ENCODE data around the gene GMPPA. TPM values are rescaled to one million over a fixed set of nuclear protein-coding genes. Genes with fewer than 3 reads are reported as not detected.

The GMPPA gene
- total RNA-seq, 2 experiments from 2014 or later, result 35.2 to 35.5 TPM

- POLR2A ChIA-PET, result interaction anchor here (1.4 kb wide), 1 partner anchor 21 kb away, joined by 4 read pairs; no protein-coding TSS in a partner anchor
- CTCF ChIA-PET, result interaction anchor here (0.5 to 5.6 kb wide), 12 partner anchors 9 to 223 kb away, joined by 3 to 55 read pairs (median 4); partner anchors contain the start of genes GMPPA and SPEG
- H3K4me3 Mint-ChIP-seq, result no peak overlapping the region
Measured at GRCh38 chr2:219508971-219509779, 10.5 kb downstream of the GMPPA start.

GRCh38 chr2:219509780-219510511 is 11.3 kb downstream of the GMPPA start:
- Mint-ChIP-seq H3K36me3 (ENCODE audit: low read depth) (peaks cover 19% of the 10 kb centered on the region), H3K4me1 (peaks cover 20% of the 10 kb centered on the region), H3K4me3 (no peak overlapping the region), H3K27ac (no peak overlapping the region), H3K9me3 (ENCODE audit: low read depth) (no peaks in the 10 kb centered on the region), H3K27me3 (peaks cover 44% of the 10 kb centered on the region)
- CTCF ChIA-PET, result interaction anchor here (0.5 to 5.6 kb wide), 21 partner anchors 8 to 224 kb away, joined by 3 to 55 read pairs (median 4); partner anchors contain the start of genes GMPPA, SPEG and STK11IP
- peak; percentile 91 for ATAC-seq
- POLR2A ChIA-PET, result interaction anchor here (0.7 to 1.4 kb wide), 2 partner anchors 12 to 20 kb away, joined by 4 read pairs; partner anchors contain the start of gene GMPPA
- DNase-seq, result peak; percentile 77
- intact Hi-C loops (cut with DNase I, micrococcal nuclease), result loop anchor here in 1 of 2 experiments (10.0 kb wide), 1 partner anchor 1495 kb away; no protein-coding TSS in a partner anchor

More at GRCh38 chr2:219508971-219509779, 10.5 kb downstream of the GMPPA start:
- Mint-ChIP-seq H3K27me3 (peaks cover 42% of the 10 kb centered on the region), H3K36me3 (ENCODE audit: low read depth) (peaks cover 22% of the 10 kb centered on the region), H3K9me3 (ENCODE audit: low read depth) (no peaks in the 10 kb centered on the region), H3K4me1 (peaks cover 19% of the 10 kb centered on the region), H3K27ac (no peak overlapping the region)
- ATAC-seq (peak; percentile 25), DNase-seq (no peak)
- intact Hi-C loops (cut with DNase I, micrococcal nuclease), result loop anchor here in 1 of 2 experiments (10.0 kb wide), 1 partner anchor 1494 kb away; no protein-coding TSS in a partner anchor

GRCh38 chr2:219510512-219511135 is 11.9 kb downstream of the GMPPA start:
- Mint-ChIP-seq H3K4me1 (peaks cover 20% of the 10 kb centered on the region), H3K9me3 (ENCODE audit: low read depth) (no peaks in the 10 kb centered on the region), H3K4me3 (no peak overlapping the region), H3K36me3 (ENCODE audit: low read depth) (peaks cover 14% of the 10 kb centered on the region), H3K27ac (no peak overlapping the region), H3K27me3 (peaks cover 47% of the 10 kb centered on the region)
- no peak for DNase-seq
- ATAC-seq, result no peak
- CTCF ChIA-PET, result interaction anchor here (0.7 to 5.6 kb wide), 14 partner anchors 10 to 87 kb away, joined by 3 to 55 read pairs (median 4); partner anchors contain the start of genes GMPPA and STK11IP
- POLR2A ChIA-PET, result interaction anchor here (0.6 to 0.7 kb wide), 2 partner anchors 12 to 29 kb away, joined by 3 to 4 read pairs; partner anchors contain the start of gene GMPPA
- intact Hi-C loops (cut with DNase I, micrococcal nuclease), result no loop called here

GRCh38 chr2:219511547-219512325 is 13.0 kb downstream of the GMPPA start:
- Mint-ChIP-seq H3K9me3 (ENCODE audit: low read depth) (no peaks in the 10 kb centered on the region), H3K4me3 (no peak overlapping the region), H3K27ac (no peak overlapping the region), H3K27me3 (peaks cover 57% of the 10 kb centered on the region), H3K4me1 (peaks cover 20% of the 10 kb centered on the region), H3K36me3 (ENCODE audit: low read depth) (peaks cover 9% of the 10 kb centered on the region)
- ChIA-PET CTCF (interaction anchor here (0.7 to 5.6 kb wide), 7 partner anchors 9 to 33 kb away, joined by 4 to 55 read pairs (median 6); partner anchors contain the start of gene GMPPA), POLR2A (interaction anchor here (0.6 to 0.7 kb wide), 2 partner anchors 56 to 258 kb away, joined by 3 to 13 read pairs; partner anchors contain the start of gene TUBA4A)
- no peak for ATAC-seq
- no peak for DNase-seq
- intact Hi-C loops (cut with DNase I, micrococcal nuclease), result no loop called here

- Mint-ChIP-seq H3K27ac (no peak overlapping the region), H3K36me3 (ENCODE audit: low read depth) (peaks cover 2% of the 10 kb centered on the region), H3K4me1 (peaks cover 20% of the 10 kb centered on the region), H3K27me3 (peaks cover 65% of the 10 kb centered on the region), H3K4me3 (no peak overlapping the region), H3K9me3 (ENCODE audit: low read depth) (no peaks in the 10 kb centered on the region)
- ChIA-PET POLR2A (no interaction called here), CTCF (interaction anchor here (0.7 to 3.6 kb wide), 3 partner anchors 17 to 38 kb away, joined by 3 to 11 read pairs (median 8); a partner anchor contains a TSS)
- no peak for DNase-seq
- no peak for ATAC-seq
- intact Hi-C loops (cut with DNase I, micrococcal nuclease), result no loop called here
Measured at GRCh38 chr2:219512524-219513216, 14.0 kb downstream of the GMPPA start.

- no peak for DNase-seq
- intact Hi-C loops (cut with DNase I, micrococcal nuclease), result no loop called here
- no peak for ATAC-seq
- H3K27me3 Mint-ChIP-seq, result peaks cover 73% of the 10 kb centered on the region
- no peaks in the 10 kb centered on the region for H3K9me3 Mint-ChIP-seq (ENCODE audit: low read depth)
- POLR2A ChIA-PET, result interaction anchor here (0.6 kb wide), 1 partner anchor 45 kb away, joined by 3 read pairs; no protein-coding TSS in a partner anchor
- peaks cover 20% of the 10 kb centered on the region for H3K4me1 Mint-ChIP-seq
- no peak overlapping the region for H3K4me3 Mint-ChIP-seq
- H3K36me3 Mint-ChIP-seq (ENCODE audit: low read depth), result no peaks in the 10 kb centered on the region
- CTCF ChIA-PET, result interaction anchor here (0.6 to 3.6 kb wide), 3 partner anchors 16 to 1477 kb away, joined by 3 to 11 read pairs (median 8); a partner anchor contains a TSS
- H3K27ac Mint-ChIP-seq, result no peak overlapping the region
Measured at GRCh38 chr2:219513787-219514186, 15.1 kb downstream of the GMPPA start.

- no peak within 1 kb of the TSS for H3K27ac Mint-ChIP-seq
- peaks cover 20% of the 10 kb centered on the region for H3K4me1 Mint-ChIP-seq
- H3K36me3 Mint-ChIP-seq (ENCODE audit: low read depth), result no peaks in the 10 kb centered on the region
- ATAC-seq (no peak), DNase-seq (no peak)
- intact Hi-C loops (cut with DNase I, micrococcal nuclease), result no loop called here
- H3K27me3 Mint-ChIP-seq, result peaks cover 75% of the 10 kb centered on the region
- ChIA-PET CTCF (interaction anchor here (2.0 to 3.6 kb wide), 2 partner anchors 16 to 19 kb away, joined by 8 to 11 read pairs; a partner anchor contains a TSS), POLR2A (interaction anchor here (0.6 kb wide), 1 partner anchor 46 kb away, joined by 3 read pairs; no protein-coding TSS in a partner anchor)
- H3K4me3 Mint-ChIP-seq, result no peak within 1 kb of the TSS
- no peaks in the 10 kb centered on the region for H3K9me3 Mint-ChIP-seq (ENCODE audit: low read depth)
Measured at GRCh38 chr2:219514196-219514761, 15.6 kb downstream of the GMPPA start, which contains the start of gene ASIC4. Gene ASIC4, plus strand, starts transcription at chr2:219514482. Its CDS starts 243 bp downstream, at chr2:219514725.

- H3K27ac Mint-ChIP-seq, result no peak overlapping the region
- POLR2A ChIA-PET, result no interaction called here
- peaks cover 74% of the 10 kb centered on the region for H3K27me3 Mint-ChIP-seq
- no peak for ATAC-seq
- no peaks in the 10 kb centered on the region for H3K36me3 Mint-ChIP-seq (ENCODE audit: low read depth)
- peaks cover 15% of the 10 kb centered on the region for H3K4me1 Mint-ChIP-seq
- H3K9me3 Mint-ChIP-seq (ENCODE audit: low read depth), result no peaks in the 10 kb centered on the region
- no peak overlapping the region for H3K4me3 Mint-ChIP-seq
- CTCF ChIA-PET, result interaction anchor here (0.6 to 6.8 kb wide), 3 partner anchors 15 to 518 kb away, joined by 3 to 37 read pairs (median 3); a partner anchor contains a TSS
- intact Hi-C loops (cut with DNase I, micrococcal nuclease), result no loop called here
- DNase-seq, result no peak
Measured at GRCh38 chr2:219514836-219515235, 16.1 kb downstream of the GMPPA start.

- ATAC-seq, result no peak
- intact Hi-C loops (cut with DNase I, micrococcal nuclease), result no loop called here
- ChIA-PET POLR2A (no interaction called here), CTCF (interaction anchor here (0.8 to 6.8 kb wide), 3 partner anchors 14 to 96 kb away, joined by 3 to 37 read pairs (median 4); a partner anchor contains a TSS)
- DNase-seq, result no peak
- Mint-ChIP-seq H3K36me3 (ENCODE audit: low read depth) (no peaks in the 10 kb centered on the region), H3K27ac (no peak overlapping the region), H3K9me3 (ENCODE audit: low read depth) (no peaks in the 10 kb centered on the region), H3K27me3 (peaks cover 70% of the 10 kb centered on the region), H3K4me1 (peaks cover 9% of the 10 kb centered on the region), H3K4me3 (no peak overlapping the region)
Measured at GRCh38 chr2:219515874-219516629, 17.4 kb downstream of the GMPPA start.

Measured in activated CD4-positive, alpha-beta T cell treated with anti-CD3 and anti-CD28 coated beads for 36 hours (primary cell).